H9 (cell line): ENCODE results near the gene UGT1A6. TPM values are rescaled to one million over a fixed set of nuclear protein-coding genes. Genes with fewer than 3 reads are reported as not detected.

Source experiments
- DNase-seq: peaks from one replicate; pipeline ENCODE4 v3.0.0-alpha.2; 2017
- H2AFZ ChIP-seq: one replicate; pipeline ENCODE4 v1.6.1; 2013; ENCODE audit warnings: mild to moderate bottlenecking, low read length, control low read depth, moderate library complexity
- H2AK5ac ChIP-seq: 2 replicates; pipeline ENCODE4 v1.6.1; 2013; ENCODE audit warnings: low read length, control low read depth, mixed read lengths; ENCODE audit not compliant: insufficient read length
- H2BK120ac ChIP-seq: one replicate; pipeline ENCODE4 v1.6.1; 2013; ENCODE audit warnings: low read depth, mild to moderate bottlenecking, low read length, control low read depth, inconsistent platforms; ENCODE audit not compliant: poor library complexity, severe bottlenecking
- H2BK12ac ChIP-seq: 2 replicates; pipeline ENCODE4 v1.6.1; 2013; ENCODE audit warnings: low read length, control low read depth, mixed read lengths, low read depth; ENCODE audit not compliant: insufficient read length
- H2BK15ac ChIP-seq: 2 replicates; pipeline ENCODE4 v1.6.1; 2013; ENCODE audit warnings: low read depth, low read length, control low read depth
- H2BK20ac ChIP-seq: one replicate; pipeline ENCODE4 v1.6.1; 2013; ENCODE audit warnings: low read depth, mild to moderate bottlenecking, low read length, control low read depth, inconsistent platforms; ENCODE audit not compliant: poor library complexity, severe bottlenecking
- H2BK5ac ChIP-seq: 2 replicates; pipeline ENCODE4 v1.6.1; 2013; ENCODE audit warnings: low read length, control low read depth, mixed read lengths; ENCODE audit not compliant: insufficient read length
- H3K14ac ChIP-seq: 2 replicates; pipeline ENCODE4 v1.6.1; 2013; ENCODE audit warnings: low read length, control low read depth; ENCODE audit not compliant: insufficient read depth
- H3K18ac ChIP-seq: 2 replicates; pipeline ENCODE4 v1.6.1; 2013; ENCODE audit warnings: low read depth, mild to moderate bottlenecking, mixed read lengths, low read length, control low read depth; ENCODE audit not compliant: insufficient read length
- H3K23ac ChIP-seq: 2 replicates; pipeline ENCODE4 v1.6.1; 2013; ENCODE audit warnings: low read length, control low read depth, mixed read lengths, low read depth; ENCODE audit not compliant: insufficient read length
- H3K23me2 ChIP-seq: 2 replicates; pipeline ENCODE4 v1.6.1; 2013; ENCODE audit warnings: low read depth, mild to moderate bottlenecking, mixed read lengths, low read length, control low read depth; ENCODE audit not compliant: insufficient read length, poor library complexity, severe bottlenecking
- H3K27ac ChIP-seq: 2 replicates; pipeline ENCODE4 v1.5.1; 2013; ENCODE audit warnings: low read length, control low read depth, mixed read lengths, low read depth; ENCODE audit not compliant: insufficient read length
- H3K27me3 ChIP-seq: 2 replicates; pipeline ENCODE4 v1.6.1; 2013; ENCODE audit warnings: low read length, control low read depth, inconsistent platforms; ENCODE audit not compliant: insufficient read depth
- H3K4ac ChIP-seq: 2 replicates; pipeline ENCODE4 v1.6.1; 2013; ENCODE audit warnings: low read depth, mild to moderate bottlenecking, control low read depth, inconsistent platforms, low read length, moderate library complexity
- H3K4me1 ChIP-seq: 2 replicates; pipeline ENCODE4 v1.6.1; 2013; ENCODE audit warnings: low read length, control low read depth, inconsistent platforms; ENCODE audit not compliant: insufficient read depth
- H3K4me2 ChIP-seq: 2 replicates; pipeline ENCODE4 v1.6.1; 2013; ENCODE audit warnings: low read length, control low read depth, mixed read lengths; ENCODE audit not compliant: insufficient read length, insufficient read depth
- H3K56ac ChIP-seq: 2 replicates; pipeline ENCODE4 v1.6.1; 2013; ENCODE audit warnings: low read depth, mild to moderate bottlenecking, mixed read lengths, low read length, control low read depth; ENCODE audit not compliant: insufficient read length
- H3K79me1 ChIP-seq: 2 replicates; pipeline ENCODE4 v1.6.1; 2013; ENCODE audit warnings: low read depth, mild to moderate bottlenecking, moderate library complexity, low read length, control low read depth, inconsistent platforms; ENCODE audit not compliant: insufficient read depth, poor library complexity, severe bottlenecking
- H3K79me2 ChIP-seq: 2 replicates; pipeline ENCODE4 v1.6.1; 2013; ENCODE audit warnings: low read length, control low read depth, inconsistent platforms; ENCODE audit not compliant: insufficient read depth
- H3K9ac ChIP-seq: 2 replicates; pipeline ENCODE4 v1.6.1; 2013; ENCODE audit warnings: low read length, control low read depth, mixed read lengths; ENCODE audit not compliant: insufficient read length; ENCODE audit errors: extremely low read depth
- H3K9me3 ChIP-seq: one replicate; pipeline ENCODE4 v1.6.1; 2013; ENCODE audit warnings: low read depth, low read length, inconsistent platforms; ENCODE audit not compliant: control insufficient read depth
- H3T11ph ChIP-seq: one replicate; pipeline ENCODE4 v1.6.1; 2013; ENCODE audit warnings: mild to moderate bottlenecking, low read length, control low read depth, inconsistent platforms
- H4K20me1 ChIP-seq: one replicate; pipeline ENCODE4 v1.6.1; 2013; ENCODE audit not compliant: control insufficient read depth, insufficient read length, insufficient read depth
- H4K5ac ChIP-seq: 2 replicates; pipeline ENCODE4 v1.6.1; 2013; ENCODE audit warnings: low read depth, mild to moderate bottlenecking, mixed read lengths, low read length, control low read depth; ENCODE audit not compliant: insufficient read length
- H4K8ac ChIP-seq: replicated peaks from 2 replicates; pipeline ENCODE4 v1.6.1; 2013; ENCODE audit warnings: low read length, control low read depth, mixed read lengths, low read depth; ENCODE audit not compliant: insufficient read length
- H4K91ac ChIP-seq: 2 replicates; pipeline ENCODE4 v1.6.1; 2013; ENCODE audit warnings: low read depth, mild to moderate bottlenecking, moderate library complexity, mixed read lengths, low read length, control low read depth; ENCODE audit not compliant: insufficient read length
- H3K27ac Mint-ChIP-seq, 3 experiments: 2 replicates in 2 of 3; 3 replicates in 1 of 3; pipeline ENCODE4 v1.8.0; 2020 to 2021; ENCODE audit warnings: mixed read lengths in 3 of 3, mild to moderate bottlenecking in 1 of 3, moderate library complexity in 1 of 3
- H3K27me3 Mint-ChIP-seq: 2 replicates; pipeline ENCODE4 v1.8.0; 2021; ENCODE audit warnings: low read depth, mild to moderate bottlenecking, moderate library complexity, mixed read lengths
- H3K36me3 Mint-ChIP-seq, 3 experiments: 2 replicates in 2 of 3; 3 replicates in 1 of 3; pipeline ENCODE4 v1.8.0; 2020 to 2021; ENCODE audit warnings: low read depth in 3 of 3, mixed read lengths in 3 of 3; ENCODE audit not compliant: insufficient read depth in 1 of 3
- H3K4me1 Mint-ChIP-seq, 2 experiments: 2 replicates each; pipeline ENCODE4 v1.8.0; 2020; ENCODE audit warnings: mixed read lengths in 2 of 2
- H3K4me3 Mint-ChIP-seq, 2 experiments: 2 replicates in 1 of 2; 3 replicates in 1 of 2; pipeline ENCODE4 v1.8.0; 2020 to 2021; ENCODE audit warnings: mild to moderate bottlenecking in 2 of 2, mixed read lengths in 2 of 2, moderate library complexity in 1 of 2
- H3K9me3 Mint-ChIP-seq, 2 experiments: 2 replicates in 1 of 2; 3 replicates in 1 of 2; pipeline ENCODE4 v1.8.0; 2020; ENCODE audit warnings: mild to moderate bottlenecking in 2 of 2, mixed read lengths in 2 of 2, moderate library complexity in 1 of 2
- CTCF ChIP-seq: fragments of 200-600 bp; sonication (generic); conservative IDR thresholded peaks from 3 replicates; pipeline ENCODE4 v1.8.0; 2021; ENCODE audit warnings: antibody characterized with exemption, mild to moderate bottlenecking
- WGBS: extraction: QIAGEN DNeasy Blood & Tissue Kit; methylation state at CpG from one replicate; pipeline ENCODE4 v1.1.7; 2013; ENCODE audit warnings: missing lambda C conversion rate, low lambda C conversion rate, mixed read lengths; ENCODE audit not compliant: insufficient read length; ENCODE audit errors: extremely low coverage; 5-methylcytosine and 5-hydroxymethylcytosine counted together
- total RNA-seq: library from RNA; stranded (reverse); gene quantifications from 2 replicates; pipeline ENCODE4 v1.2.1, GENCODE V29; 2021

Gene UGT1A6
- total RNA-seq, 1 experiment from 2014 or later, result not detected

DNA sequence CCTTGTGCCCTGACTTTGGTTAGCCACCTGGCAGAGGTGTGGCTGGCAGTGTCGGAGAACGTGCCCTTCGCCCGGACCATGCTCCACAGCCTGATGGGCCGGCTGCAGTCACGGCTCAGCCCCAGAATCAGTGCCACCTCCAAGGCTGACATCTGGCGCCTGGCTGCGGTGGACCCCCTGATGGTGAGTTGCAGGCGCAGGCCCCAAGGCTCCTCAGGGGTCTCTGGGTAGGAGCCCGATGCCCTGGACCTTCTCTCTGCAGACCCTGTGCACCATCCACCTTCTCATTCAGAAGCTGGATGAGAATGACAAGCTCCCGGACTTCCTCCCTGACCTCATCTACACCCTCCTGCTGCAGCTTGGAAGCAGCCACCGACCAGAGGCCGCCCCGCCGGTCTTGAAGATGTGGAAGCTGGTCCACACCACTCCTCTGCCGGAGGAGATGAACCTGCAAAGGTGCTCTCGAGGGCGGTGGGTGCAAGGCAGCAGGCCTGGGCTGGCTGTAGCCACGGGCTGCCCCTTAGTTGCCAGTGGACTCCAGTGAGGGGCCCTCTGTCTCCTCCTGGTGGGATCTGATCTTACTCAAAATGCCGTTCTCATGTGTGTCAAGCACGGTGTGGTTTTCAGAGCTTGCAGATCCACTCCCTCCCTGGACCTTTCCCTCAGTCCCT lies 129.5 kb downstream of the UGT1A6 start:
- H3K56ac ChIP-seq, result no peak overlapping the region
- no peak overlapping the region for H2BK20ac ChIP-seq
- no peak overlapping the region for H4K8ac ChIP-seq
- H3K27me3 Mint-ChIP-seq, result peaks cover 2% of the 10 kb centered on the region; the same call in 1 of the 2 replicates
- no peak overlapping the region for H4K91ac ChIP-seq
- H3K9me3 Mint-ChIP-seq, result peaks cover 4 to 7% of the 10 kb centered on the region in 2 experiments; a peak in 4 of 5 replicates
- no peak overlapping the region for H3K4me3 Mint-ChIP-seq
- no peak overlapping the region for H4K5ac ChIP-seq
- no peak overlapping the region for H2BK120ac ChIP-seq
- H3K27ac ChIP-seq, result no peak overlapping the region
- H3K4me2 ChIP-seq, result no peak overlapping the region
- no peaks in the 10 kb centered on the region for H3K79me1 ChIP-seq
- no CpG with 5 or more reads among the region's 21 CpGs for WGBS
- no peaks in the 10 kb centered on the region for H3K9me3 ChIP-seq
- H3K27me3 ChIP-seq, result no peaks in the 10 kb centered on the region
- no peak overlapping the region for H3K23ac ChIP-seq
- H2BK15ac ChIP-seq, result no peak overlapping the region
- no peaks in the 10 kb centered on the region for H3K4me1 ChIP-seq
- no peak overlapping the region; the same call in 1 of the 2 replicates for H3K14ac ChIP-seq
- no peak overlapping the region for H2BK5ac ChIP-seq
- H3K27ac Mint-ChIP-seq, result no peak overlapping the region
- no peaks in the 10 kb centered on the region for H3K36me3 Mint-ChIP-seq
- H3K9ac ChIP-seq, result no peak overlapping the region
- no peaks in the 10 kb centered on the region; a peak in 1 of 4 replicates for H3K4me1 Mint-ChIP-seq
- no peak for DNase-seq
- no peak for TF ChIP-seq CTCF
- H2BK12ac ChIP-seq, result no peak overlapping the region
- no peaks in the 10 kb centered on the region for H3K79me2 ChIP-seq
- no peak overlapping the region for H3K4ac ChIP-seq
- no peak overlapping the region for H2AK5ac ChIP-seq
- no peaks in the 10 kb centered on the region for H3K23me2 ChIP-seq
- H3K18ac ChIP-seq, result no peak overlapping the region
- H2AFZ ChIP-seq, result no peak overlapping the region
- no peak overlapping the region for H3T11ph ChIP-seq
- H4K20me1 ChIP-seq, result no peaks in the 10 kb centered on the region

Other genes with a start within 250 kb of the UGT1A6 start
- 6.0 and 7.5 TPM in 2 replicates for gene USP40, start 126.1 kb upstream of the UGT1A6 start, total RNA-seq
- gene UGT1A8, start 75.3 kb upstream of the UGT1A6 start, total RNA-seq, result not detected in 2 replicates
- gene UGT1A10, start 56.4 kb upstream of the UGT1A6 start, total RNA-seq, result not detected in 2 replicates
- gene UGT1A9, start 21.0 kb upstream of the UGT1A6 start, total RNA-seq, result not detected in 2 replicates
- gene UGT1A7, start 11.0 kb upstream of the UGT1A6 start, total RNA-seq, result not detected in 2 replicates
- not detected in 2 replicates for gene UGT1A5, start 20.0 kb downstream of the UGT1A6 start, total RNA-seq
- not detected in 2 replicates for gene UGT1A4, start 25.8 kb downstream of the UGT1A6 start, total RNA-seq
- not detected in 2 replicates for gene UGT1A3, start 36.2 kb downstream of the UGT1A6 start, total RNA-seq
- gene UGT1A1, start 67.4 kb downstream of the UGT1A6 start, total RNA-seq, result not detected in 2 replicates
- gene MROH2A, start 85.4 kb downstream of the UGT1A6 start, total RNA-seq, result not detected in 2 replicates
- gene HJURP, start 161.6 kb downstream of the UGT1A6 start, total RNA-seq, result 49.7 and 52.6 TPM in 2 replicates
- 0.20 and 0.28 TPM in 2 replicates for gene TRPM8, start 224.5 kb downstream of the UGT1A6 start, total RNA-seq